Dedifferentiated amniotic fluid mesenchymal stem cell (primary cell): ENCODE results near the gene GATA2.

Source experiments
- DNase-seq: peaks from one replicate; pipeline ENCODE4 v3.0.0-alpha.2; 2016; ENCODE audit errors: extremely low spot score

The GATA2 gene

DNA sequence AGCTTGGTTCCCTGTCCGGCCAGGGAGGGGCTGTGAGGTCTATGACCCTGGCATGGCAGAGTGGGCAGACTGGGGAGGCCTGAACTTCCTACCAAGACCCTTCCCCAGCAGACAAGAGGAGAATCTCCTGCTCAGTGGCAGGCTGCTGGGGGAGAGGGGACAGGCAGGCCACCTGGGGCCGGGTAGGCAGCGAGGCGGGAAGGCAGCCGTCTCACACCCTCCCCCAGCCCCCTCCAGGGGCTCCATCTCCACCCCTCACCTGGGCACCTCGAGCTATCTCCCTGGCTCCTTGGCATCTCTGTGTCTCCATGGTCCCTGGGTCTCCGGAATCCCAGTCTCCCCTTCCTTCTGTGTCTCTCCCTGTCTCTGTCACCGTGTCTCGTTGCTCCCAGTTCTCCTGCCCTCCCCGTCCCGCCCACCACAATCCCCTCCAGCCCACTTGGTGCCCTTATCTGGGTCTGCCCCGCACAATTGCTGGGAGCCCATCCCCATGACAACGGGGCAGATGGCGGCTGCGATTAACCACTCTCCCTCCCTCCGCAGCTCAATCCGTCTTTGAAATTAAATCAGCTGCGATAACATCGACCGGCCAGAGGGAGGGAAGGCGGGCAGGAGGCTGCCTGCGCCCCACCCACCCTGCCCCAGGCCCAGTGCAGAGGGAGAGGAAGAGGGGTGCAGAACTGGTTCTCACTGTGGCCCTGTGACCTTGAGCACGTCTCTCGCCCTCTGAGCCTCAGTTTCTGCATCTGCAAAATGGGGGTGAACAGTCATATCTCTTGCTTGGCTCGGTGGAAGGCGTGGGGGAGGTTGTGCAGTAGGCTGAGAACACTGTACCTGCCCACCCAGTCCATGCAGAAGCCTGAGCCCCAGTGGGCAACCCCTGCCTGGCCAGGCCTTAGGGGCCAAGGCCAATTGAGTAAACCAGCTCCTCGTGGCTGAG, 36.0 kb downstream of the GATA2 start:
- no peak for DNase-seq

DNA sequence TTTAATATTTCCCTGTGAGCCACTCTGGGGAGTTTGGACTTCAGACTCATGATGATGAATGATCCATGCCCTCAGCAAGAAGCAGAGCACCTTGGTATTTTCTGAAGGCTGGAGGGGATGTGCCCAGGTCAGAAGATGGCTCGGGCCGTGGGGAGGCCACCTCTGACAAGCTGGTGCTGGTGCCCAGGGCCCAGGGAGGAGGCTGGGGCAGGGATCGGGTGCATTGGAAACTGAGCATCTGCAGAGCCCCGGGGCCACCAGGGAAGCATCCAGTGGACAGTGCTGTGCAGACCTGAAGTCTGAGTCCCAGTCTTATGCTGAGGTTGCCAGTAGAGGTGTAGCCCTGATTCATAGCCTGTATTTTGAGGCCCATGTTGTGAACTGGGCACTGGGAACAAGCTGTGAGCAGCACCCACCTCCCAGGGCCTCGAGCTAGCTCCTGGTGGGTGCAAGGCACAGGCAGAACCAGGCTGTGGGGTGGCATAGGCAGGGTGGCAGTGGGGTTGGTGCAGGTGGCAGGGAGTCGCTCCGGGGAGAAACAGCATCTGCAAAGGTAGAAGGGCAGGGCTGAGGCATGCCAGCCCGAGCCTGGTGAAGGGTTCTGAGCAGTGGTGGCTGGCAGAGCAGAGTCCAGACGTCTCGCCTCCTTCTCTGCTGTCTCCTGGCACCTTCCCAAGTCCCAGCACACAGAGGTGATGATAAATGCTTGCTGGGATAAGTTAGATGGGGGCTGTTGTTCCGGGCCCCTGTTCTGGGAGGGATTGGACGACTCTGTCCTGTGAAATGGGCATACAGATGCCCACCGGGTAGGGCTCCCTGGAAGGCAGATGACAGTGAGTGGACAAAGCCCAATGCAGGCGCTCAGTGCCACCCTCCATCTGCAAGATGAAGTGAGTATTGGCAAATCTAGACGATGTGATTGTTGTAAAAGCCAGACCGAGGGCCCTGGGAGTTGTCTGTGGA, 36.9 kb downstream of the GATA2 start:
- no peak for DNase-seq

DNA sequence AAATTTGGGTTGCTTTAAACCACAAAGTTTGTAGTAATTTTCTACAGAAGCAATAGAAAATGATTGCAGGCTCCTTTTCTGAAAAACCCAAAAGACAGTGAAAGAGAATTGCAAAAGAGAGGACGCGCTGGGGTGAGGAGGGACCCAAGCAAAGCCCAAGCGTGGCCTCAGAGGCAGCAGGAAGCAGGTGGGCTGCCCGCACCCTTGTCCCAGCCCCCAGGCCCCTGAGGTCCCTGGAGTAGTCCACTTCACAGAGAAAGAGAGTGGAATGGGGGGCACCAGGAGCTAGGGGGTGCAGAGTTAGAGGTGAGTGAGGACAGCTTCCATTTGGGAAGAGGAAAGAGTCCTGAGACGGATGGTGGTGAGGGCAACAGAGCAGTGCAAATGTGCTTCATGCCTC, 37.9 kb downstream of the GATA2 start:
- DNase-seq = no peak

DNA sequence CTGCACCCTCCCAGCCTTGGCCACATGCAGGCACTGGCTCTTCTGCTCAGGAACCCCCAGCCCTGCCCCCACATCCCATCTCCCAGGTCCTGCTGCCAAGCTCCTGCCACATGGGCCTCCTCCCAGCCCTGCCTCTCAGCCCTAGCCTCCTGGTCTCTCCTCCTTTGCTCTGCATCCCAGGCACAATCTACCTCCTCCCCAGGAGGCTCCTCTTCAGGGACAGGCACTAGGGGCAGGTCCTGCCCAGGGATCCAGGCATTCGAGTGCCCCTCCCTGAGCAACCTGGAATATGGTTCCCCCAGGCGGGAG, 38.7 kb downstream of the GATA2 start:
- DNase-seq = no peak

DNA sequence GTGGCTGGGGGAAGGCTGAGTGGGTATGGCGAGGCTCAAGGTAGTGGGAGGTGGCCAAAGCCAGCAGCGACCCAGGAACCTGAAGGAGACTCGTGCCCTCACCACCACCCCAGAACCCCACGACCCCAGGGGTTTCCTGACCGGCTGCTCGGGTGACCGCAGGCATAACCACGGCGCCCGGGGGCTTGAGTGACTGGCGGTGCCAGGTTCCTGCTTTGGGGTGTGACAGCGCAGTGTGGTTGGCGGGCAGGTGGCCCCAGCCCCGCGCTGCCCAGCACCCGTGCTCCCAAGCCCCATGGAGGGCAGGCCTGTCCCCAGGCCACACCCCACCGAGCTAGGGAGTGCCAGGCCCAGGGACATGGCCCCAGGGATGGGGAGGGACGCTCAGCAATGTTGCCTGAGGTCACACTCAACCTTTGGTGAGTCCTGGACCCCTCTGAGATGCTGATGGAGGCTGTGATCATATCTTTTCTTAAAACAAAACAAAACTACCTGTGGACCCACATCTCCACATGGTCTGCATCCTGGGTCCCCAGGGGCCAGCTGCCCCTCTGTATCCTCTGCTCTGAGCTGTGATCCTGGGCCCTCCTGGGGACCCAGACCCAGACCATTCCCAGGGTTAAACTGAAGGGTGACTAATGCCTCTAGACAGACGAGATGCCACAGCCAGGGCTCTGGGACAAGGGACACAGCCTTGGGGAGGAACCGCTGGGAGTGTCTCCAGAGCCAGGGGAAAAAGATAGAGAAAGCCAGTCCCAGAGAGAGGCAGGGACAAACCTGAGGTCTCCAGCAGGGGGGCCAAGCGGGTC, 39.3 kb downstream of the GATA2 start:
- no peak for DNase-seq

DNA sequence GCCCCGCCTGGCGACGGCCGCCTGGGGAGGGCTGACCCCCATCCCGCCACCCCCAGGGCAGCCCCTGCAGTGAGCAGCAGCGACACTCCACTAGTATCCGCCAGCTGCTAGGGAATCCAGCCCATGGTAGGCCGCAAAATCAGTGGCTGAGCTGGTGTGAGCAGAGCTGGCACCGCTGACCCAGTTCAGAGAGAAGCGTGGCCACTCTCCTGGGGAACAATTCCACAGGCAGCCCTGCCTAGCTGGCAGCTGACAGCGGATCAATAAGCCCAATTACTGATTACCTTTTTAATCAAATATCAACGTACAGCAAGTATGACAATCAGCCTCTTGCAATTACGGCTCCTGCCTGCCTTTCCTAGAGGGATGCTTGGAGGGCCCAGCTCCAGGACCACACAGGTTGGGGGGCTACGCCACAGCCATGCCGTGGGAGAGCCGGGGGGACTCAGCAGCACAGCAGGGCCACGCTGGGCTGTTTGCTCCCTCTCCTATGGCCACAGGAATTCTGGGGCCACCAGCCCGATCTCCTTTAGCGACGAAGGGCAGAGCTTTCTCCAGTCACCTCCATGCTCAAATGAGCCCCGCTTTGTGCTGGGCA, 40.2 kb downstream of the GATA2 start:
- no peak for DNase-seq

DNA sequence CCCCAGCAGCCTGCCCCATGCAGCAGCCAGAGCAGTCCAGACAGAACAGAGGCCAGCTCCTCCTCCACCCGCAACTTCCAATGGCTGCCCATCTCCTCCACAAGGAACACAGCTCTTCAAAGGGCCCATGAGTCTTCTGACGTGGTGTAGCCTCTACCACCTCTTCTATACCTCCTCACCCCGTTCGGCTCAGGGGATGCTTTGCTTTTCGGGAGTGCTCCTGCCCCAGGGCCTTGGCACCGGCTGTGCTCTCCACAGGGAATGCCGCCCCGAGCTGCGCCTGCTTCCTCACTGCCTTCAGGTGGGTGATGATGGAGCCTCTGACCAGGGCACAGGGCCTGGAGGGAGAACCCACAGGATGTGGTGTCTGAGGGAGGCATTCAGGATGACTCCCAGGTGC, 40.9 kb downstream of the GATA2 start:
- DNase-seq = no peak

DNA sequence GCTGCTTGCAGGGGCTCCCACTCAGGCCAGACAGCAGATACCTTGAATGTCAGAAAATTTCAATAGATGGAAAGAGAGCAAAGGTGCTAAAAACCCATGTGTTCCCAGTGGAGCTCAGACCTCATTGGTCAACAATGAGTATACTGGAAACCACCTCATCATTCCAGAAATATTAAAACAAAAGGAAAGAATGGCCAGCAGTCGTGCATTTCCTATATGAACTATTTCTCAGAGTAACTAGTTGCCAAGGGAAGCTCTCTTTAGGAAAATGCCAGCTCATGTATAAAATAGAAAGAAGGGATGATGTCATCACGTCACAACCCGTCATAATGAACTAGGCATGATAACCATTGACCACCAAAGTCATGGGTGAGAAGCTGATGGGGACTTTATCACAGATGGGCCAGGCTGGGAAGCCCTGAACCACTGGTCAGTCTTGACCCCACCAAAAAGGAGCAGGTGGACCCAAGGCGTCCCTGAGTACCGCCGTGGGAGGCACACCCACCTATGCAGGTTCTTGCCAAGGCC, 43.8 kb downstream of the GATA2 start:
- no peak for DNase-seq

DNA sequence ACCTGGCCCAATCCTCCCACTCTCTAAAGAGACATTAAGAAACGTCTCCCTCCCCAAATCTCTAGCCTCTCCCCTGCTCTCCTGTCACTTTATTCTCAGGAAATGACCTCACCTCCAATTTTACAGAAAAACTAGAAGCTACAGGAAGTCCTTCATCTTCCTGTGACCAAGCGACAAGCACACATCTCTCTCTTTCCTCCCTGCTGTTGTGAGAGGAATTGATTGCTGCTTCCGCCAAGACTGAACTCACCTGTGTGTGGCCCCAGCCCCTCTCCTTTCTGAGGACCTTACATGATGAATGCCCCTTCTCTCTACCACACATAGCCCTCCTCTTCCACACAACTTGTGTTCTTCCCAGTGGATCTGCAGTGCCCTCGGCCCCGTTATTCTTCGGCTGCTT, 44.5 kb downstream of the GATA2 start:
- DNase-seq = no peak

DNA sequence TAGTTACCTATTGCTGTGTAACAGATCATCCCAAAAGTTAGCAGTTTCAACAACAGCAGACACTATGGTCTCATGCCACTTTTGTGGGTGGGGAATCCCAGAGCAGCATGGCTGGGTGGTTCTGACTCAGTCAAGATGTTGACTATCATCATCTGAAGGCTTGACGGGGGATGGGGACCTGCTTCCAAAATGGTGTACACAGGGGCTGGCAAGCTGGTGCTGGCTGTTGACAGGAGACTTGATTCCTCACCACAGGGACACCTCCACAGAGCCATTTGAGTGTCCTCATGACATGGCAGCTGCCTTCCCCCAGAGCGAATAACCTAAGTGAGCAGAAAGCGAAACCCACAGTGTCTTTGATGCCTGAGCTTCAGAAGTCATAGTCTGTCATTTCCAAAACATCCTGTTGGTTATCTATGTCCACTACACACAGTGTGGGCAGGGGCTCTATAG, 45.4 kb downstream of the GATA2 start:
- no peak for DNase-seq

DNA sequence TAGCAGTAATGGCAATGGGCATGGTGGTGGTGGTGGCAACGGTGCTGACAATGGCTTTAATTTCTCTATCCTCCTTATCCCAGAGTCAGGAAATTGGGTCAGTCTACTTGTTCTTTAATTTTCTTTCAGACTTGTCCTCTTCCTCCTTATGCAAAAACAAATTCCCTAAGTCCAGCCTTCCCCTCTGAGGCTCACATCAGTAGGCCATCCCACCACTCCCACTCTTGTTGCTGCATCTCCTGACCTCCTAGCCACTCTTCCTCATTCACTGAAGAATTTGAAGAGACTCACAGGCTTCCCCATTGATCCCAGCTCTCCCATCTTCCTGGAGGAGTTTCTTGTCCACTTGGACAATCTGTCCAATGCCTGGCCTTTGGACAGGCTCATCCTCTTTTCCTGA, 46.2 kb downstream of the GATA2 start:
- no peak for DNase-seq

DNA sequence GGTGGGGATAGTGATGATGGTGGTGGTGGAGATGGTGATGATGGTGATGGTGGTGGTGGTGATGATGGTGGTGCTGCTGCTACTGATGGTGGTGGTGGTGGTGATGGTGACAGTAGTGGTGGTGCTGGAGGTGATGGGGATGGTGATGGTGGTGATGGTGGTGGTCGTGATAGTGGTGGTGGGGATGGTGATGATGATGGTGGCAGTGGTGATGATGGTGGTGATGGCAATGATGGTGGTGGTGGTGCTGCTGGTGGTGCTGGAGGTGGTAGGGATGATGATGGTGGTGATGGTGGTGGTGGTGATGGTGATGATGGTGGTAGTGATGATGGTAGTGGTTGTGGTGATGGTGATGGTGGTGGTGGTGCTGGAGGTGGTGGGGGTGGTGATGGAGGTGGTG, 47.6 kb downstream of the GATA2 start:
- no peak for DNase-seq

DNA sequence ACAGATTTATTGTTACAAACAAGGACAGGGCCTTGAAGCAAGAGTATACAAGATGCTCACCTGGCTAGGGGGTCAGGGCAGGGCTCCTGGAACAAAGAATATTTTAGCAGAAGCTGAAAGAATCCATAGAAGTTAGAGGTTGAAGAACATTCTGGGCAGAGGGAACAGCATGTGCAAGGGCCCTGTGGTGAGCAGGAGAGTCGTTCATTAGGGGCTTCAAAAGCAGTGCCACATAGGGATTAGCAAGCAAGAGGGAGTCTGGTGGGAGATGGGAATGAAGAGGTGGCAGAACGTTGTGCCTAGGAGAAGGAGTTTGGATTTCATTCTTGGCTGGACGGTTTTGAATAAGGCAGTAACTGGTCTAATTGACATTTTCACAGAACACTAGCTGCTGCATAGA, 49.2 kb downstream of the GATA2 start:
- DNase-seq = no peak

DNA sequence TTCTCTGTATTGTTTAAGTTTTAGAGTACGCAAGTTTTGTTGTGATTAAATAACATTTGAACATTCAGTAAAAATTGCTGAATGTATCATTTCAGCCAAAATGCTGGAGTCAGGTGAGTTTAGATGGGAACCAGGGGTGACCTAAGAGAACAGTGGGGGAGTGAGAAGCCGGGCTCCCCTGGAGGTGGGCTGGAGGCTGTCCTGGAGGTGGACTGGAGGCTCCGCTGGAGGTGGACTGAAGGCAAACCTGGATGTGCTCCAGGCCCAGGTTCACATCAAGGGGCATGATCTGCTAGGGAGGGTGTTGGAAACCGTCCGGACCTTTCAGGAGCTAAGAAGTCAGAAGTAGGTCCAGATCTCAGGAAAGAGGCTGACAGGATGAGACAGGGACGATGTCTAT, 50.1 kb downstream of the GATA2 start:
- no peak for DNase-seq

DNA sequence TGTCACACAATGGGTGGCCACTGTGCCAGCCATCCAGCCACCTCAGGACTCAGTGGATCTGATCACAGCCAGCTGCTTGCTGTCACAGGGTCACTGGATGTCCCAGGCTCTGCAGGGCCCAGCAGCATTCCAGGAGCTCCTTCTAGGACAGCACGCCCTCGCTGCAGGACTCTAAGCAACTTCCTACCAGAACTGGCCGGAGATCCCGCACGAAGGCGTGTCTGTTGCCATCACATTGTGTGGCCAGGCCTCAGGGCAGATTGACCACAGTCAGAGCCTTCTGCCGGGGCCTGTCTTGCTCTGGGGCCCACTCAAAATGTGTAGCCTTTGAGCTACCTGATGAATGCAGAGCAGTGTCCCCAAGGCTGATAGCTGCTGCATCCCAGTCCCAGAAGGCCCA, 50.9 kb downstream of the GATA2 start:
- DNase-seq = no peak

DNA sequence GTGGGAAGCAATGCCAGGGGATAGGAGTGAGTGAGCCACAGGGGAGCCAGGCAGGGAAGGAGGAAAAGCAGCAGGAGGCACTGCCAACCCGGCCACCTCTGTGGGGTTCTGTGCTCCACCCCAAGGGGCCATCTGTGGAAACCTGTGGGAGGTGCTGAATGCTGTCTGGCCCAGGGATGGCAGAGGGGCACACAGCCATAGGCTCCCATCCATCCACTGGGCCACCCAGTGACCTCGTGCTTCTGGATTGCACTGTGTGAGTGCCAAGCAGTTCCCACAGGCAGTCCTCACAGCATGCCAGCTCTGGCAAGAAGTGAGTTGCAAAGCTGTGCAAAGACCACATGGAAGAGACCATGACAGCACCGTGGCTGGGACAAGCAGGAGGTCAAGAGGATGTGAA, 53.8 kb downstream of the GATA2 start:
- DNase-seq = peak; percentile 38

DNA sequence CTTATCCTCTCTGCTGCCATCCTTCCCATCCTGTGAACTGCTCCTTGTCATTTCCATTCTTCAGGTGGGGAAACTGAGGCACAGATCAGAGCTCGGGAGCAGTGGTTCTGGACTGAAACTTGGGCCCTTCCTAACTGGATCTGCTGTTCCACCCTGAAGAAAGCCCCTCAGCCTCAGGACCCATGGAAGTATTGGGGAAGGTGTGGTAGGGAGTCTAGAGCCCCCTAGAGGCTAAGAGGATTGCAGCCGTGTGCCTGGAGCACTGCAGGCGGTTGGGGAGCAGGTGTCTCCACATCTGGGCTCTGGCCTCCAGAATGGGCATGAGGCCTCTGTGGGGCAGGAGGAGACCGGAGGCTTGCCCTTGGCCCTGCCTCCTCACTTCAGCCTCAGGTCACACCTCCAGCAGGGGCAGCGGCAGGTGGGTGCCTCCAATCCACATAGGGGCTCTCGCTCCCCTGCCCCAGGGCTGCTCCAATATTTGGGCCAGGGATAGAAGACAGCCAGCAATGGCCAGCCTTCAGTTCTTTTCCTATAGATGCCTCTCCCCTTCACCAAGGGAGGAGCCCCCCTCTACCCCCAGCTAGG, 54.4 kb downstream of the GATA2 start:
- no peak for DNase-seq

DNA sequence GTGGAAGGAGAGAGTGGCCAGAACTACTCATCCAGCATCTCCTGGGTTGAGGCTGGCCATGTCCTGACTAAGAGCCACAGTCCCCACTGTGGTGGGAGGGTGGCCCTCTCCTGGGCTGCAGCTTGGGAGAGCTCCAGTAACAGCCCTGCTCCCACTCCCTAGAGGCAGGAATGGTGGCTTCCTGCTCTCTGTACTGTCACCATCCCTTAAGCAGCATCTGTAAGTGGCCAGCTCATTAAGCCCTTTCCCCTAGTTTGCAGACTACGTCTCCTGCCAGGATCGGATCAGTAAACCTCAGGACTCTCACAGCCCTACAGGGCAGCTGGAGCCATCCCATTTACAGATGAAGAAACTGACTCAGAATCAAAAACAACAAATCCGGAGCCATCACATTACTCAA, 56.8 kb downstream of the GATA2 start:
- DNase-seq = no peak

DNA sequence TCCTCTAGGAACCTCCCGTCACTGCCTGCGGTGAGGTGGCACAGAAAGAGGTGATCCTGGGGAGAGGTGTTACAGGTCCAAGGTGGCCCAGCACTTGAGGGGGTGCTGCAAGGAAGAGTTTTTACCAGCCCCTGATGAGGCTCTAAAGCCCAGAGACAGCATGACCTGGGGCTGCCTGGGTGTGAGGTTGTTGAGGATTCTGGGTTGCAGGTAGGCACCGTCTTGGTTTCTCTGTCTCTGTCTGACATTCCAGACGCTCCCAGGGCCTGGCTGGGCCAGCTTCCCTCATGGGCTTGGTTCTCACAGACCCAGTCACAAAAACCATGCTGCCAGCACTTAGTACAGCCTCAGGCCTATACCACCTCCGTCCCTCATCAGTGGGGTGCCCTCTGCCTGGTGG, 57.4 kb downstream of the GATA2 start:
- DNase-seq = no peak

DNA sequence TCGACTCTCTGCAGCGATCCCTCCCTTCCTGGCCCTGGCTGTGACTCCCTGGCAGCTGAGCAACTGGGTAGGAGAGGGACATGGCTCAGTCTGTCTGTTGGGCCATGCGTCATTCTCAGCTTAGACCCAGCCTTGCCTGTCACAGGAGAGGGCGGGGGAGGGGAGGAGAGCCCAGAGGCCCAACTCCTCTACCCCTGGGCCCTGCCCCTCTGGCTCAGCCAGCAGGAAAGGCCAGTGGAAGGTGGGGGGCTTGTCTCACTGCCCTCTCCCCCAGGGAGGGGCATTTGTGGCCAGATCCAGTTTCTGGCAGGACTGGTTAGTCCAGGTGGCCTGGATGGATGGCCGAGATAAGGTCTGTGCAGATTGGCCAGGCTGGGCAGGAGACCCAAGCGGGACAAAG, 57.9 kb downstream of the GATA2 start:
- DNase-seq = no peak

DNA sequence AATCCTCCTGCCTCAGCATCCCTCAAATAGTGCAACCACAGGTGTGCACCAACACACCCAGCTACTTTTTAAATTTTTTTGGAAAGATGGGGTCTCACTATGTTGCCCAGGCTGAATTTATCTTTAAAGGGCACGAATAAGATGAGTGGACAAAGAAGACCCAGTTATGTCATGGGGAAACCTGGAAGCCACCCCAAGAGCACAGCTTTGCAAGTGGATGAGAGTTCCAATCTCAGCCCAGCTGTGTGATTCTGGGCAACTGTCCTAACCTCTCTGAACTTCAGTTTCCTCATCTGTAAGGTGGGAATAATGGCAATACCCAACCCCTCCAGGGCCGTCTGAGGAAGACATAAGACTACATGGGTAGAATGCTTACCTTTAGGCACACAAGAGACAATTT, 58.5 kb downstream of the GATA2 start:
- no peak for DNase-seq
